Measurements from ENCODE around the gene PPIL6.

The PPIL6 gene

GRCh38 chr6:109342506-109342905 lies 97.9 kb downstream of the PPIL6 start:
- no peak for TF ChIP-seq ZNF274 (IDR thresholded peaks at IDR 0.05; ENCODE audit: low read depth, low read length)
- H3K4me3 ChIP-seq (ENCODE audit: low read length) = no peak overlapping the region

DNA sequence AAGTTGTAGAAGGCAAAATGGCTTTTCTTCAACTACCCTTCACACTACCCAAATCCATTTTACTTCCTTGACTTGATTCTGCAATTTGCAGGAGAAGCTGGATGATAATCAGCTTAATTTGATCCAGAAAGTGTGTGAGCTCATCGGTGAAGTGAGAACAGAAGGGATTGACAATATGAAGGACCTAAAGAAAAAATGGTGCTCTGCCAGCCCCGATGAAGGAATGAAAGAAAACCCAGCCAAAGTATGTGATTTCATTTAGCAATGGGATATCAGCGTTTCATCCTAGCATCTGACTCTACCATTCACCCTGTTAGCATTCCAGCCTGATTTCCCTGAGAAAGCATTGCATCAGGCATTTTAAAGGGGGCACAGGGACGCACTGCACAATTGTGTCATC lies 99.6 kb downstream of the PPIL6 start:
- TF ChIP-seq ZNF274 (IDR thresholded peaks at IDR 0.05; ENCODE audit: low read depth, low read length) = no peak
- no peak overlapping the region for H3K4me3 ChIP-seq (ENCODE audit: low read length)
